Measurements from ENCODE around the gene SGK1. TPM values are rescaled to one million over a fixed set of nuclear protein-coding genes. Genes with fewer than 3 reads are reported as not detected.

Gene SGK1
- total RNA-seq, 1 experiment from 2014 or later = 95.2 TPM

GRCh38 chr6:134346932-134347545 is 29.1 kb upstream of the SGK1 start:
- H3K4me2 ChIP-seq (ENCODE audit: low read length) = no peak overlapping the region
- BruUV-seq (replicated peaks) = no TSS peak
- CTCF ChIA-PET = no interaction called here

DNA sequence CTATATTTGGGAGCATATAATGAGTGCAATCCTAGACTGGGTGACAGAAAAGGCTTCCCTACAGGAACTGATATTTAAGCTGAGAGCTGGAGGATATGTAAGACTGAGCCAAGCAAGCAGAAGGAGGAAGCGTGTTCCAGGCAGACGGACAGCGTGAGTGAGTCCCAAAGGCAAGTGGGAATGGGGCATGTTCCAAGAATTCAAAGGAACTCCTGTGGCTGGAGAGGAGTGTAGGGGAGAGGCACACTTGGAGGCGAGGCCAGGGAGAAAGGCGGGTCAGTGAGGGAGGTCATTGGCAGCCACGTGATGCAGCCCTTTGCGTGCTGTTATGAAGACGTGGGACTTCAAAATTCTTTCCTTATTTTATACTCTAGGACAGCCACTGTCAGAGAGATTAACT is 27.9 kb upstream of the SGK1 start:
- H3K4me1 ChIP-seq (ENCODE audit: insufficient read depth, low read length) = no peaks in the 10 kb centered on the region
- no peaks in the 10 kb centered on the region for H3K27me3 ChIP-seq (ENCODE audit: low read length)
- BruUV-seq (replicated peaks) = no TSS peak
- no peak overlapping the region for H2AFZ ChIP-seq (ENCODE audit: low read length)
- no peaks in the 10 kb centered on the region for H3K79me2 ChIP-seq (ENCODE audit: low read length)
- H3F3A ChIP-seq (ENCODE audit: low read length, unreplicated experiment) = no peaks in the 10 kb centered on the region
- intact Hi-C loops (cut with micrococcal nuclease) = no loop called here
- H3K9me2 ChIP-seq (replicated peaks; ENCODE audit: low read length) = no peaks in the 10 kb centered on the region
- no peaks in the 10 kb centered on the region for H3K9me3 ChIP-seq (ENCODE audit: low read length)
- H3K9ac ChIP-seq (ENCODE audit: low read length) = no peak overlapping the region
- ChIA-PET CTCF (no interaction called here), POLR2A (ENCODE audit: unreplicated experiment) (no interaction called here)
- H3K4me2 ChIP-seq (ENCODE audit: low read length) = no peak overlapping the region
- H4K20me1 ChIP-seq (ENCODE audit: low read length) = no peaks in the 10 kb centered on the region
- TF ChIP-seq EZH2 (IDR thresholded peaks at IDR 0.05; ENCODE audit: low read length, unreplicated experiment) = no peak
- TF ChIP-seq EZH2phosphoT487 (IDR thresholded peaks at IDR 0.05; ENCODE audit: borderline replicate concordance, low read length) = no peak
- no peak for TF ChIP-seq CTCF (conservative IDR thresholded peaks at IDR 0.05; ENCODE audit: low read depth, low read length)
- no peak for DNase-seq
- H3K36me3 ChIP-seq (ENCODE audit: low read depth, low read length) = no peaks in the 10 kb centered on the region
- H3K4me3 ChIP-seq (ENCODE audit: low read length) = no peak overlapping the region
- no peak for ATAC-seq
- no peak overlapping the region for H3K27ac ChIP-seq (ENCODE audit: low read length)

More at GRCh38 chr6:134346932-134347545, 29.1 kb upstream of the SGK1 start:
- H4K20me1 ChIP-seq (ENCODE audit: low read length) = no peaks in the 10 kb centered on the region
- no peaks in the 10 kb centered on the region for H3K36me3 ChIP-seq (ENCODE audit: low read depth, low read length)
- H3K9me3 ChIP-seq (ENCODE audit: low read length) = no peaks in the 10 kb centered on the region
- no peak overlapping the region for H2AFZ ChIP-seq (ENCODE audit: low read length)
- no peak overlapping the region for H3K4me3 ChIP-seq (ENCODE audit: low read length)
- no peak overlapping the region for H3K27ac ChIP-seq (ENCODE audit: low read length)
- no peak for DNase-seq
- no peak for TF ChIP-seq EZH2 (IDR thresholded peaks at IDR 0.05; ENCODE audit: low read length, unreplicated experiment)
- no peak for TF ChIP-seq EZH2phosphoT487 (IDR thresholded peaks at IDR 0.05; ENCODE audit: borderline replicate concordance, low read length)
- no peak for TF ChIP-seq CTCF (conservative IDR thresholded peaks at IDR 0.05; ENCODE audit: low read depth, low read length)
- H3K79me2 ChIP-seq (ENCODE audit: low read length) = no peaks in the 10 kb centered on the region
- intact Hi-C loops (cut with micrococcal nuclease) = no loop called here
- POLR2A ChIA-PET (ENCODE audit: unreplicated experiment) = no interaction called here
- no peaks in the 10 kb centered on the region for H3F3A ChIP-seq (ENCODE audit: low read length, unreplicated experiment)
- no peak for ATAC-seq
- no peaks in the 10 kb centered on the region for H3K9me2 ChIP-seq (replicated peaks; ENCODE audit: low read length)
- no peaks in the 10 kb centered on the region for H3K4me1 ChIP-seq (ENCODE audit: insufficient read depth, low read length)
- H3K27me3 ChIP-seq (ENCODE audit: low read length) = no peaks in the 10 kb centered on the region
- H3K9ac ChIP-seq (ENCODE audit: low read length) = no peak overlapping the region

- Histone ChIP-seq H3K4me1 (ENCODE audit: insufficient read depth, low read length) (no peaks in the 10 kb centered on the region), H3K4me3 (ENCODE audit: low read length) (no peak overlapping the region), H3K9ac (ENCODE audit: low read length) (no peak overlapping the region), H3F3A (ENCODE audit: low read length, unreplicated experiment) (no peaks in the 10 kb centered on the region), H3K79me2 (ENCODE audit: low read length) (no peaks in the 10 kb centered on the region), H3K27me3 (ENCODE audit: low read length) (no peaks in the 10 kb centered on the region), H2AFZ (ENCODE audit: low read length) (no peak overlapping the region), H4K20me1 (ENCODE audit: low read length) (no peaks in the 10 kb centered on the region), H3K27ac (ENCODE audit: low read length) (no peak overlapping the region), H3K9me3 (ENCODE audit: low read length) (no peaks in the 10 kb centered on the region), H3K4me2 (ENCODE audit: low read length) (no peak overlapping the region), H3K36me3 (ENCODE audit: low read depth, low read length) (no peaks in the 10 kb centered on the region), H3K9me2 (replicated peaks; ENCODE audit: low read length) (no peaks in the 10 kb centered on the region)
- ChIA-PET CTCF (no interaction called here), POLR2A (ENCODE audit: unreplicated experiment) (no interaction called here)
- ATAC-seq (no peak), DNase-seq (no peak)
- intact Hi-C loops (cut with micrococcal nuclease) = no loop called here
- no peak for TF ChIP-seq CTCF (conservative IDR thresholded peaks at IDR 0.05; ENCODE audit: low read depth, low read length)
- TF ChIP-seq EZH2 (IDR thresholded peaks at IDR 0.05; ENCODE audit: low read length, unreplicated experiment) = no peak
- no peak for TF ChIP-seq EZH2phosphoT487 (IDR thresholded peaks at IDR 0.05; ENCODE audit: borderline replicate concordance, low read length)
- BruUV-seq (replicated peaks) = no TSS peak
Measured at GRCh38 chr6:134343066-134343465, 25.2 kb upstream of the SGK1 start.
